ENCODE data around the gene ABCA9.

GRCh38 chr17:69075823-69076222 is 15.1 kb upstream of the ABCA9 start:
- TF ChIP-seq CTCF (conservative IDR thresholded peaks at IDR 0.05; ENCODE audit: low read depth in 2 of 2) (no peak), EZH2 (IDR thresholded peaks at IDR 0.05; ENCODE audit: low read depth, unreplicated experiment) (no peak), ZNF114 (CRISPR knock-in tag; IDR thresholded peaks at IDR 0.05) (no peak), POLR2AphosphoS5 (IDR thresholded peaks at IDR 0.05; ENCODE audit: low read depth) (no peak), JUNB (IDR thresholded peaks at IDR 0.05; ENCODE audit: unreplicated experiment) (no peak), EZH2phosphoT487 (IDR thresholded peaks at IDR 0.05; ENCODE audit: unreplicated experiment) (no peak), REST (IDR thresholded peaks at IDR 0.05; ENCODE audit: unreplicated experiment) (no peak), CREB1 (CRISPR knock-in tag; IDR thresholded peaks at IDR 0.05; ENCODE audit: low read depth) (no peak), ETS1 (IDR thresholded peaks at IDR 0.05) (no peak), ZNF331 (CRISPR knock-in tag; IDR thresholded peaks at IDR 0.05; ENCODE audit: low read depth) (no peak), NANOG (IDR thresholded peaks at IDR 0.05; ENCODE audit: borderline replicate concordance) (no peak)
